Measurements from ENCODE around the gene TAC3. TPM values are rescaled to one million over a fixed set of nuclear protein-coding genes. Genes with fewer than 3 reads are reported as not detected.

The TAC3 gene
- total RNA-seq, 1 donor from 2014 or later, result not detected

GRCh38 chr12:57005980-57006808 lies 10.1 kb downstream of the TAC3 start, which contains the start of gene ZBTB39:
ZBTB39 (minus strand) TSS chr12:57006546; CDS start chr12:57004917, 1,629 bp downstream.
- no peak for DNase-seq (ENCODE audit: low spot score)

- DNase-seq (ENCODE audit: low spot score), result no peak
Measured at GRCh38 chr12:57004651-57005050, 11.7 kb downstream of the TAC3 start.

- no peak for DNase-seq (ENCODE audit: low spot score)
Measured at GRCh38 chr12:57003395-57003794, 12.9 kb downstream of the TAC3 start.

- DNase-seq (ENCODE audit: low spot score), result peak; percentile 90
Measured at GRCh38 chr12:57001448-57001906, 14.9 kb downstream of the TAC3 start.

- DNase-seq (ENCODE audit: low spot score), result no peak
Measured at GRCh38 chr12:57000393-57000792, 15.9 kb downstream of the TAC3 start.

- peak; percentile 24 for DNase-seq (ENCODE audit: low spot score)
Measured at GRCh38 chr12:56999456-56999855, 16.9 kb downstream of the TAC3 start.

GRCh38 chr12:56998981-56999380 lies 17.3 kb downstream of the TAC3 start:
- DNase-seq (ENCODE audit: low spot score), result no peak

- no peak for DNase-seq (ENCODE audit: low spot score)
Measured at GRCh38 chr12:56998316-56998715, 18.0 kb downstream of the TAC3 start.

GRCh38 chr12:56996793-56997545 lies 19.4 kb downstream of the TAC3 start:
- peak; percentile 65 for DNase-seq (ENCODE audit: low spot score)

GRCh38 chr12:56995930-56996496 lies 20.3 kb downstream of the TAC3 start:
- peak; percentile 74 for DNase-seq (ENCODE audit: low spot score)

- DNase-seq (ENCODE audit: low spot score), result peak; percentile 85
Measured at GRCh38 chr12:56995201-56995929, 21.0 kb downstream of the TAC3 start.

- DNase-seq (ENCODE audit: low spot score), result peak; percentile 78
Measured at GRCh38 chr12:56994231-56994746, 22.0 kb downstream of the TAC3 start.

- peak; percentile 37 for DNase-seq (ENCODE audit: low spot score)
Measured at GRCh38 chr12:56993346-56993745, 23.0 kb downstream of the TAC3 start.

- peak; percentile 39 for DNase-seq (ENCODE audit: low spot score)
Measured at GRCh38 chr12:56991319-56992246, 24.7 kb downstream of the TAC3 start.

GRCh38 chr12:56990648-56991318 lies 25.5 kb downstream of the TAC3 start:
- DNase-seq (ENCODE audit: low spot score), result peak; percentile 55

GRCh38 chr12:56989861-56990610 lies 26.3 kb downstream of the TAC3 start:
- no peak for DNase-seq (ENCODE audit: low spot score)

GRCh38 chr12:56988207-56988739 lies 28.1 kb downstream of the TAC3 start:
- DNase-seq (ENCODE audit: low spot score), result peak; percentile 22

- DNase-seq (ENCODE audit: low spot score), result peak; percentile 92
Measured at GRCh38 chr12:56987551-56988053, 28.7 kb downstream of the TAC3 start.

Measured in mesenteric fat pad (tissue), 1 donor.